M059J (cell line): Measurements from ENCODE around the gene ST3GAL2. TPM values are rescaled to one million over a fixed set of nuclear protein-coding genes. Genes with fewer than 3 reads are reported as not detected.
"Not testable (repeated sequence)": the region's sequence is repeated elsewhere in the genome, so short reads cannot be mapped to it uniquely, and the experiment has no call there.

Experiments
- DNase-seq: peaks from one replicate; pipeline ENCODE4 v3.0.0-alpha.2; 2012; ENCODE audit warnings: low read depth
- total RNA-seq: library from RNA; depleted of rRNA; stranded (reverse); fragments of >200 nt; shearing (Covaris generic); gene quantifications from 2 replicates; pipeline ENCODE4 v1.2.3, GENCODE V29; 2014; rRNA removed

ST3GAL2 gene
- total RNA-seq, 1 experiment from 2014 or later, result 32.2 TPM

- DNase-seq, result no peak
These were observed 101.1 kb downstream of the ST3GAL2 start for GRCh38 chr16:70337814-70338213.

- DNase-seq, result not testable (repeated sequence)
These were observed 106.2 kb downstream of the ST3GAL2 start for GRCh38 chr16:70332728-70333127.

- DNase-seq, result no peak
These were observed 107.1 kb downstream of the ST3GAL2 start for GRCh38 chr16:70331588-70332358.

- no peak for DNase-seq
These were observed 107.8 kb downstream of the ST3GAL2 start for GRCh38 chr16:70331091-70331490.

Other genes starting within 250 kb of the ST3GAL2 start
- gene EXOSC6, start 187.2 kb downstream of the ST3GAL2 start, total RNA-seq, result 12.1 and 21.4 TPM in 2 replicates
- gene AARS1, start 149.6 kb downstream of the ST3GAL2 start, total RNA-seq, result 38.9 and 68.8 TPM in 2 replicates
- 35.1 and 38.7 TPM in 2 replicates for gene DDX19B, start 139.9 kb downstream of the ST3GAL2 start, total RNA-seq
- 54.3 and 62.5 TPM in 2 replicates for gene DDX19A, start 92.2 kb downstream of the ST3GAL2 start, total RNA-seq
- gene FCSK, start 15.5 kb upstream of the ST3GAL2 start, total RNA-seq, result 1.8 and 3.2 TPM in 2 replicates
- gene COG4, start 84.5 kb upstream of the ST3GAL2 start, total RNA-seq, result 51.2 and 85.0 TPM in 2 replicates
- 256 and 270 TPM in 2 replicates for gene SF3B3, start 84.7 kb upstream of the ST3GAL2 start, total RNA-seq
- 0.86 TPM in 1 of 2 replicates, not detected in the other for gene IL34, start 207.5 kb upstream of the ST3GAL2 start, total RNA-seq
- 39.3 and 69.0 TPM in 2 replicates for gene MTSS2, start 247.0 kb upstream of the ST3GAL2 start, total RNA-seq